ENCODE measurements around the gene ANKRD34B. TPM values are rescaled to one million over a fixed set of nuclear protein-coding genes. Genes with fewer than 3 reads are reported as not detected.
A peak's percentile ranks its signal among the peaks of the same experiment; 100 is the strongest.
"Not testable (repeated sequence)": the region's sequence is repeated elsewhere in the genome, so short reads cannot be mapped to it uniquely, and the experiment has no call there.

The ANKRD34B gene
- total RNA-seq, 1 donor from 2014 or later = not detected

- H3K36me3 ChIP-seq (ENCODE audit: control insufficient read depth, insufficient read depth, low read length) = no peaks in the 10 kb centered on the region
- DNase-seq (ENCODE audit: low read depth) (no peak), FAIRE-seq (no peak)
- H3K4me3 ChIP-seq (ENCODE audit: low read depth, low read length) = no peak overlapping the region
- no peak for TF ChIP-seq CTCF (IDR thresholded peaks at IDR 0.05; ENCODE audit: insufficient read depth, low read length, severe bottlenecking)
- H3K27me3 ChIP-seq (ENCODE audit: control insufficient read depth, insufficient read depth, low read length) = no peaks in the 10 kb centered on the region
These were observed 22.7 kb upstream of the ANKRD34B start for GRCh38 chr5:80592761-80593160.

- Histone ChIP-seq H3K36me3 (ENCODE audit: control insufficient read depth, insufficient read depth, low read length) (no peaks in the 10 kb centered on the region), H3K4me3 (ENCODE audit: low read depth, low read length) (no peak overlapping the region), H3K27me3 (ENCODE audit: control insufficient read depth, insufficient read depth, low read length) (no peaks in the 10 kb centered on the region)
- DNase-seq (ENCODE audit: low read depth) (peak; percentile 22), FAIRE-seq (no peak)
- no peak for TF ChIP-seq CTCF (IDR thresholded peaks at IDR 0.05; ENCODE audit: insufficient read depth, low read length, severe bottlenecking)
These were observed 22.0 kb upstream of the ANKRD34B start for GRCh38 chr5:80592105-80592504.

GRCh38 chr5:80591352-80591751, 21.3 kb upstream of the ANKRD34B start:
- TF ChIP-seq CTCF (IDR thresholded peaks at IDR 0.05; ENCODE audit: insufficient read depth, low read length, severe bottlenecking) = no peak
- no peak for FAIRE-seq
- Histone ChIP-seq H3K4me3 (ENCODE audit: low read depth, low read length) (no peak overlapping the region), H3K36me3 (ENCODE audit: control insufficient read depth, insufficient read depth, low read length) (no peaks in the 10 kb centered on the region), H3K27me3 (ENCODE audit: control insufficient read depth, insufficient read depth, low read length) (no peaks in the 10 kb centered on the region)
- DNase-seq (ENCODE audit: low read depth) = peak; percentile 12

- H3K27me3 ChIP-seq (ENCODE audit: control insufficient read depth, insufficient read depth, low read length) = no peaks in the 10 kb centered on the region
- no peak overlapping the region for H3K4me3 ChIP-seq (ENCODE audit: low read depth, low read length)
- no peaks in the 10 kb centered on the region for H3K36me3 ChIP-seq (ENCODE audit: control insufficient read depth, insufficient read depth, low read length)
- DNase-seq (ENCODE audit: low read depth) (no peak), FAIRE-seq (no peak)
- TF ChIP-seq CTCF (IDR thresholded peaks at IDR 0.05; ENCODE audit: insufficient read depth, low read length, severe bottlenecking) = no peak
These were observed 20.7 kb upstream of the ANKRD34B start for GRCh38 chr5:80590766-80591165.

GRCh38 chr5:80588858-80589540, 18.9 kb upstream of the ANKRD34B start:
- Histone ChIP-seq H3K36me3 (ENCODE audit: control insufficient read depth, insufficient read depth, low read length) (no peaks in the 10 kb centered on the region), H3K4me3 (ENCODE audit: low read depth, low read length) (no peak overlapping the region), H3K27me3 (ENCODE audit: control insufficient read depth, insufficient read depth, low read length) (no peaks in the 10 kb centered on the region)
- TF ChIP-seq CTCF (IDR thresholded peaks at IDR 0.05; ENCODE audit: insufficient read depth, low read length, severe bottlenecking) = no peak
- FAIRE-seq (no peak), DNase-seq (ENCODE audit: low read depth) (no peak)

- H3K36me3 ChIP-seq (ENCODE audit: control insufficient read depth, insufficient read depth, low read length) = no peaks in the 10 kb centered on the region
- no peak overlapping the region for H3K4me3 ChIP-seq (ENCODE audit: low read depth, low read length)
- FAIRE-seq (no peak), DNase-seq (ENCODE audit: low read depth) (no peak)
- TF ChIP-seq CTCF (IDR thresholded peaks at IDR 0.05; ENCODE audit: insufficient read depth, low read length, severe bottlenecking) = no peak
- H3K27me3 ChIP-seq (ENCODE audit: control insufficient read depth, insufficient read depth, low read length) = no peaks in the 10 kb centered on the region
These were observed 14.7 kb upstream of the ANKRD34B start for GRCh38 chr5:80584770-80585169.

- H3K36me3 ChIP-seq (ENCODE audit: control insufficient read depth, insufficient read depth, low read length); FAIRE-seq; H3K4me3 ChIP-seq (ENCODE audit: low read depth, low read length); H3K27me3 ChIP-seq (ENCODE audit: control insufficient read depth, insufficient read depth, low read length); DNase-seq (ENCODE audit: low read depth): not testable (repeated sequence)
These were observed 10.2 kb upstream of the ANKRD34B start for GRCh38 chr5:80580291-80580690.

All from bronchial epithelial cell (primary cell).